ENCODE measurements around the gene PKMYT1. TPM values are rescaled to one million over a fixed set of nuclear protein-coding genes. Genes with fewer than 3 reads are reported as not detected.
A peak's percentile ranks its signal among the peaks of the same experiment; 100 is the strongest.

The PKMYT1 gene
- total and polyA plus RNA-seq, 2 of the 4 experiments (the other 2 are of a cell fraction) = 1.8 to 14.9 TPM

- Histone ChIP-seq H2BK5ac (ENCODE audit: low read depth, low read length, poor library complexity, severe bottlenecking) (no peak within 1 kb of the TSS), H3K79me1 (ENCODE audit: low read depth in 1 of 2, low read length in 2 of 2) (peaks cover 5 to 23% of the 10 kb centered on the region in 2 experiments; a peak in 3 of 4 replicates), H3K9me1 (ENCODE audit: insufficient read depth, low read length) (peaks cover 17% of the 10 kb centered on the region), H3K4me3 (ENCODE audit: insufficient read depth, low read depth, low read length) (peak within 1 kb of the TSS; percentile 72), H3K56ac (ENCODE audit: extremely low read depth, insufficient read depth, low read length) (peak within 1 kb of the TSS; percentile 17; the same call in 1 of the 2 replicates), H4K91ac (ENCODE audit: insufficient read depth, low read depth, low read length) (no peak within 1 kb of the TSS; the same call in 1 of the 2 replicates), H4K5ac (ENCODE audit: low read depth, low read length) (no peak within 1 kb of the TSS), H3K4me1 (ENCODE audit: control insufficient read depth, insufficient read depth, low read length) (peaks cover 4% of the 10 kb centered on the region; the same call in 1 of the 2 replicates), H3K23ac (ENCODE audit: low read depth, low read length) (peak within 1 kb of the TSS; percentile 56; the same call in 1 of the 2 replicates), H4K8ac (ENCODE audit: low read depth in 2 of 2, low read length in 2 of 2) (no peak within 1 kb of the TSS), H2AK9ac (replicated peaks; ENCODE audit: low read depth, low read length, poor library complexity) (peak within 1 kb of the TSS; percentile 93), H3K9me3 (ENCODE audit: control insufficient read depth, insufficient read depth, low read length) (no peaks in the 10 kb centered on the region), H3K4me2 (ENCODE audit: low read depth, low read length) (peak within 1 kb of the TSS; percentile 89), H3K18ac (ENCODE audit: low read depth, low read length) (no peak within 1 kb of the TSS), H2BK120ac (ENCODE audit: low read depth, low read length) (no peak within 1 kb of the TSS), H3K9ac (ENCODE audit: low read depth, low read length) (peak within 1 kb of the TSS; percentile 55; the same call in 1 of the 2 replicates), H2BK20ac (ENCODE audit: low read depth, low read length) (no peak within 1 kb of the TSS), H3K27ac (ENCODE audit: insufficient read depth, low read length) (peak within 1 kb of the TSS; percentile 17; the same call in 1 of the 2 replicates), H2BK15ac (ENCODE audit: low read depth, low read length) (no peak within 1 kb of the TSS), H4K20me1 (ENCODE audit: insufficient read depth, low read length) (peaks cover 31% of the 10 kb centered on the region), H3K36me3 (ENCODE audit: control insufficient read depth, insufficient read depth, low read length) (peaks cover 2% of the 10 kb centered on the region; the same call in 1 of the 2 replicates), H3K4ac (ENCODE audit: low read depth, low read length) (no peak within 1 kb of the TSS; the same call in 1 of the 2 replicates), H2AK5ac (ENCODE audit: low read depth, low read length) (peak within 1 kb of the TSS; percentile 50; the same call in 1 of the 2 replicates), H3K14ac (replicated peaks; ENCODE audit: low read depth, low read length) (no peak within 1 kb of the TSS; the same call in 1 of the 2 replicates), H3K27me3 (ENCODE audit: control insufficient read depth, insufficient read depth, low read length) (peaks cover 30% of the 10 kb centered on the region), H2AFZ (replicated peaks; ENCODE audit: low read length, poor library complexity) (peak within 1 kb of the TSS; percentile 97)
- BruUV-seq (replicated peaks) = no TSS peak
- dilution Hi-C loops (cut with HindIII; ENCODE audit: low sequenced_read_pairs, unreplicated experiment) = no loop called here
- POLR2A ChIA-PET (ENCODE audit: unreplicated experiment) = no interaction called here
- CTCF ChIA-PET = interaction anchor here (0.9 to 1.0 kb wide), 2 partner anchors 16 to 85 kb away, joined by 3 read pairs; partner anchors contain the start of gene FLYWCH2
- TF ChIP-seq NFE2L2 (IDR thresholded peaks at IDR 0.05; ENCODE audit: low read depth, low read length) (no peak), MAFK (IDR thresholded peaks at IDR 0.05; ENCODE audit: low read depth, low read length) (no peak), MXI1 (IDR thresholded peaks at IDR 0.05; ENCODE audit: borderline replicate concordance, low read depth, low read length) (peak; percentile 74; the same call in 1 of the 2 replicates), SMC3 (IDR thresholded peaks at IDR 0.05; ENCODE audit: low read depth, low read length) (no peak), ELK1 (IDR thresholded peaks at IDR 0.05; ENCODE audit: borderline replicate concordance, low read depth, low read length) (no peak), RAD21 (IDR thresholded peaks at IDR 0.05; ENCODE audit: low read length) (no peak), POLR2A (IDR thresholded peaks at IDR 0.05; ENCODE audit: low read depth, low read length) (no peak), FOS (IDR thresholded peaks at IDR 0.05; ENCODE audit: low read depth, low read length) (no peak), MAZ (IDR thresholded peaks at IDR 0.05; ENCODE audit: borderline replicate concordance, low read depth, low read length) (0 out of 2 replicates have a peak, but pooled peaks have one; percentile 16)
- TF ChIP-seq, protein P1, sequence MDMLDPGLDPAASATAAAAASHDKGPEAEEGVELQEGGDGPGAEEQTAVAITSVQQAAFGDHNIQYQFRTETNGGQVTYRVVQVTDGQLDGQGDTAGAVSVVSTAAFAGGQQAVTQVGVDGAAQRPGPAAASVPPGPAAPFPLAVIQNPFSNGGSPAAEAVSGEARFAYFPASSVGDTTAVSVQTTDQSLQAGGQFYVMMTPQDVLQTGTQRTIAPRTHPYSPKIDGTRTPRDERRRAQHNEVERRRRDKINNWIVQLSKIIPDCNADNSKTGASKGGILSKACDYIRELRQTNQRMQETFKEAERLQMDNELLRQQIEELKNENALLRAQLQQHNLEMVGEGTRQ (IDR thresholded peaks at IDR 0.05; ENCODE audit: low read depth, low read length) = no peak
- intact Hi-C loops (cut with micrococcal nuclease) = no loop called here
- 5% methylated on average over 74 of the region's 98 CpGs; no CpG with 5 or more reads in 1 of the 2 experiments for WGBS, 2 experiments (ENCODE audit: extremely low coverage in 2 of 2, insufficient read length in 1 of 2)
- in situ Hi-C loops (cut with MboI; ENCODE audit: low sequenced_read_pairs) = no loop called here
- peak; percentile 92 for ATAC-seq (ENCODE audit: low read depth)
- peak; percentile 81 for DNase-seq
Observed at GRCh38 chr16:2968738-2969544, 11.3 kb downstream of the PKMYT1 start, which contains the start of gene PAQR4. TSS of gene PAQR4 (plus strand) at chr16:2969348. CDS start at chr16:2969675, 327 bp downstream.
